NCI-H1694 (cell line): ENCODE measurements around the gene LAMTOR2.
"Not testable (repeated sequence)": the region's sequence is repeated elsewhere in the genome, so short reads cannot be mapped to it uniquely, and the experiment has no call there.

Experiments used
- DNase-seq: peaks from one replicate; lab custom pipeline; 2025; lab: John Stamatoyannopoulos, UW

The LAMTOR2 gene

GRCh38 chr1:156054500-156055280, at the start of gene LAMTOR2:
TSS of gene LAMTOR2 (plus strand) at chr1:156054782. CDS start at chr1:156054890, 108 bp downstream.
- DNase-seq = peak; percentile 100

GRCh38 chr1:156004843-156005584, 49.6 kb upstream of the LAMTOR2 start:
- no peak for DNase-seq

- no peak for DNase-seq
Measured at GRCh38 chr1:156006666-156007376, 47.8 kb upstream of the LAMTOR2 start.

GRCh38 chr1:156009404-156009803, 45.2 kb upstream of the LAMTOR2 start:
- no peak for DNase-seq

DNA sequence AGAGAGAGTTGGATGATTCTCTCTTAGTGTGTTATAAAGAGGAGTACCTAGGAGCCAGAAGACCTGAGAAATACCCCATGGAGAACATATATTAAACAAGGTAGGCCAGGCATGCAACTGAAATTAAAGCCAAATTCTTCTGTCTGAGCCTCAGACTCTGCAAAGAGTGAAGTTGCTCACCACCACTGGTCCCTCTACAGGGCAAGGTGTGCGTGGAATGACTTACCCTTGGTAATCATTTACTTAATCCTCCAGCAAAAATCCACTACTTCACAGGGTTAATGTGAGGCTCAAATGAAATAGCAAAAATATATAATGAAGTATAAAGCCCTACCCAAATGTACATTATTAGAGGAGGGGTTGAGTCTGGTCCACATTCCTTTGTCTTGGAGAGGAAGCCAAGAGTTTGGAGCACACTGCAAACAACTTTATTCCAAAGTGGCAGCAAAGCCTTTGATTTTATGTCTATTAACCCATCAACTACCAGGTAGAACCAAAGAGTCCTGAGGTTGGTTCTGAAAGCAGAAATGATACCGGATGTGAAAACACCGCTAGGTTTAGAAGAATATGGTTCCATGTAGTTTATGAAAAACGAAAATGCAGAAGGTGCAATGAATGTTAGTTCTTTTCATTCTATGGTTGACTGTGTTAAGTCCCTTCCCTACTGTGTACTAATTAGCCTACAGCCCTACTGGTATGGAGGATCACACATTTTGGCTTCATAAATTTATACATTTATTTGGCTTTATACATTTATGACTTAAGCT, 42.3 kb upstream of the LAMTOR2 start:
- DNase-seq = no peak

- no peak for DNase-seq
Measured at GRCh38 chr1:156014829-156015228, 39.8 kb upstream of the LAMTOR2 start.

GRCh38 chr1:156019946-156020292, 34.7 kb upstream of the LAMTOR2 start:
- DNase-seq = no peak

- DNase-seq = peak; percentile 99
Measured at GRCh38 chr1:156020293-156021092, 34.1 kb upstream of the LAMTOR2 start, which contains the start of gene SSR2. TSS of gene SSR2 (minus strand) at chr1:156020951. CDS start at chr1:156020167, 784 bp downstream.

DNA sequence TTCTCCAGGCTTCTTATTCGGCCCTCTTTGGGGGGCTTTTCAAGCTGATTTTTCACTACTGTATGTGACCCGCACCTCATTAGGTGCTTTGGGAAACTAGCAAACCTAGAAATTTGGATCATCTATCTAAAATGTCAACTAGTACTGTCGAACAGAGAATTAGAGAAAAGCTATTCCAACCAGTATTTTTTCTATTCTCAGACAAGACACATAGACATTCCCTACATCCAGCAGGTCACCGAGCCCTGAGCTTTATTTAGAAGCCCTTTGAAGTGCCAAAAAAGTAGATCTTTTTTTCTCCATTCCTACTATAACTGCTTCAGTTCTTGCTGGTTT, 33.5 kb upstream of the LAMTOR2 start:
- no peak for DNase-seq

- DNase-seq = no peak
Measured at GRCh38 chr1:156021954-156022353, 32.6 kb upstream of the LAMTOR2 start.

DNA sequence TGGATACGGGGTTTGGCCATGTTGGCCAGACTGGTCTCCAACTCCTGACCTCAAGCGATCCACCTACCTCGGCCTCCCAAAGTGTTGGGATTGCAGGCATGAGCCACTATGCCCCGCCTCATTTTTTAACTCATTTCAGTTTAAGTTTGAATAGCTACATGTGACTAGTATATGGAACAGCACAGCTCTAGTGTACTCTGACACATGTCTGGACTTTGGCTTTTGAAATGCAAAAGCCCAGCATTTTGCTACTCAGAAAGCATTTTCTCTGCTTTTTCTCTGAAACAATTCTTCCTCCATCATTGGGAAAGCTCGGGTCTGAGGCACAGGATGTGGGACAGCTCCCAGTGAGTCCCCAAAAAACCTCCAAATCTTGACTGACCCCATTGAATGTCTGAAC, 29.8 kb upstream of the LAMTOR2 start:
- DNase-seq = no peak

GRCh38 chr1:156025876-156026275, 28.7 kb upstream of the LAMTOR2 start:
- peak; percentile 90 for DNase-seq

- no peak for DNase-seq
Measured at GRCh38 chr1:156026588-156026987, 28.0 kb upstream of the LAMTOR2 start.

DNA sequence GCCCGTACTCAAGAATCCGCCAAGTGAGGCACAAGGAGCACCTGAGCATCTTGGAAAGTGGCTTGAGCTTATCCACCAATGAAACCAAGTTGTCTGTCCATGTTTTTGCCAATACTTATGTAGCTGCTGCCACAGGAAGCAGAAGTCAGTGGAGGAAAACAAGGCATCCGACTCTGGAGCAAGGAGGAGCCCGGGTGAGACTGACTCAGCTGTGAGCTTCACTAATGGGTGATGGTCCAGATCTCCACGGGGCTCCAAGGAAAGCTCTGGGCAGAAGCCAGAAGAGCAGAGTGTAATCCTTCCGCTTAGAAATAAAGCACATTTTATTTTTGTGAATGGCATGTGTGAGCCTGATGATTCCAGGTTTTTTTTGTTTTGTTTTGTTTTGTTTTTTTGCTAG, 21.6 kb upstream of the LAMTOR2 start:
- no peak for DNase-seq

GRCh38 chr1:156034991-156035390, 19.6 kb upstream of the LAMTOR2 start:
- not testable (repeated sequence) for DNase-seq

DNA sequence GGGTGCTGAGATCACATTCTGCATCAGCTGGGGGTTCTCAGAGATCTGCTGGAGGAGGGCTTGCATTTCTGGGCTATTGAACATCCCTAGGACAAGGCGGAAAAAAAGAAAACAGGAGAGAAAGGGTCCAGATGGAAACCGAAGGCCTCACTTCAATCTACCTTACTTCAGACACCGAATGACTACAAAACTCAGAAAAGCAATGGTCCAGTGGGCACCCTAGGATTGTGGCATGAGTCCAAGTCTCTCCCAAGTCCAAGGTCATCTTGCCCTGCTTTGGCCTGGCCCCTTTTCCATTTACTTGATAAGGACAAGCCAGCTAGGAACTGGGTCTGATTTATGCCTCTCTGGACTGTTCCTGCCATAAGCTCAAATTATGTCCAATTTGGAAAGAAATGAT, 11.8 kb upstream of the LAMTOR2 start:
- DNase-seq = no peak

GRCh38 chr1:156045076-156045475, 9.5 kb upstream of the LAMTOR2 start:
- no peak for DNase-seq

DNA sequence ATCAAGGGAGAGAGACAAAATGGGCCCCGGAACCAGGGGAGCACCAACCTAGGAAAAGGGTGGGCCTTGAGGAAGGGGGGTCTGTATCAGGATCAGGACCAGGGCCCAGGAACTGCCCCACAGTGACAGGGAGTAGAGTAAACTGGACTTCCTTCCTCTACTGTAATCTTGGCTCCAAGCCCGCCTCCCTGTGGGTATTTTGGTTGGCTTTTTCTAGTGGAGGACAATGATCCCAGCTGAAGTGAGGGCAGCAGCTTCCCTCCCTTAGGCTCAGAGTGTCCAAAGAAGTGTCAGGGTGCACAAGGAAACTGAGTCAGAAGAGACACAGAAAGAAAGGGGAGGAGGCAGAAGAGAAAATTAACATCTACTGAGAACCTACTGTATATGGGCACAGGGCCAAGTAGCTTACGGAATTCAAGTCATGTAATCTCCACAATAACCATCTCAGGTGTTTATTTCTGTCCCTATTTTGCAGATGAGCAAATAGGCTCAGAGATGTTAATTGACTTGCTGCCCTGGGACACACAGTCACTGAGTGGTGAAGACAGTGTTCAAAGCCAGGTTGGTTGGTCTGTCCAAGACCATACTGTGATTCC, 5.8 kb upstream of the LAMTOR2 start:
- no peak for DNase-seq

DNA sequence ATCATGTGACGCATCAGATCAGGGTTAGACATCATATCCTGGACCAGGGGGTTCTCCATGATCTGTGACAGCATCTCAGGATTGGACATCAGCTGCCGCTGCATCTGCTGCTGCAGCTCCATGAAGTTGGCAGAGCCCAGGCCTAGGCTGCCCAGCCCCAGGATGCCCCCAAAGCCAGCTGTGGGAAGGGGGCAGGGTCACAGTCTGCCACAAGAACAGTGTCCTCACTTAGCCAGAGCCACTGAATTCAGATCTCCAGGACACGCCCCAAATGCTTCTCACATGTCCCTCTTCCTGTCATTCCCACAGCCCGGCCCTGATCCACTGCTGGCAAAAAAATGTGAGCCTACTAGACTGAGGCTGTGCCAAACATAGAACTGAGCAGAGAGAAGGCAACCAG, 4.2 kb upstream of the LAMTOR2 start:
- no peak for DNase-seq

DNA sequence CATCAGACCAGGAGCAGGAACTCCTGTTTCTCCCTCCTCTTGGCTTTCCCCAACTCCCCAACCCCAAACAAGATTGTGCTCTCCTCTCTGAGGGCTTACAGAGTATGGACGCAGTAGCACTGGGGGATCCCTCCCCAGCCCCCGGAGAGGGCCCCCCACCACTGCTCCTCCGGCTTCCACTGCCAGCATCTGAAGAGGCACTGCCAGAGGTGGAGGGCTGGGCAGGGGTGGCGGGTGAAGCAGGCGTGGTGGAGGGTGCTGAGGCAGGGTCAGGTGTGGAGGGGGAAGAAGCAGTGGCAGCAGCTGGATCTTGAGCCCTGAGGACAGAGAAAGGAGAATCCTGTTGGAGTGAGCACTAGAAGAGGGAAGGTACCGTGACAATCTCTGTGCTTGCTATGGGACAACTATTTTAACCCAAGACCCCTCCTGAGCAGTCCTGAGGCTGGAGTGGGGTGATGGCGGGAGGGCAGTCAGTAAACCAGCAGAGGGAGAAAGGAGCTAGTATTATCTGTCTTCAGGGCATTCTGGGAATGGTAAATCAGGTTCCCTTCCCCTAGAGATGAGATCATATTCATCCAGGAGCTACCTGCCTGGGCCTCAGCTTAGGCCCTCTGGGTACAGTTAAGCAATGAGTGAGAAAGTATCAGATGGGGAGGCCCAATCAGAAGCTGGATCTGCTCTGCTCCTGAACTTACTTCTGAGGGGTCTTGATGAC, 3.4 kb upstream of the LAMTOR2 start:
- DNase-seq = no peak
